Measurements from ENCODE around the gene SEZ6L.

GRCh38 chr22:26360169-26360885, 191.1 kb downstream of the SEZ6L start:
- TF ChIP-seq EZH2 (IDR thresholded peaks at IDR 0.05; ENCODE audit: low read length) (no peak), CTCF (optimal IDR thresholded peaks at IDR 0.05 in 1 of 3, IDR thresholded peaks at IDR 0.05 in 1 of 3, conservative IDR thresholded peaks at IDR 0.05 in 1 of 3; ENCODE audit: extremely low read depth in 1 of 3, insufficient read depth in 2 of 3, low read length in 3 of 3) (peak; percentile 70 to 94 (median 75))
